ENCODE data around the gene TTC21B. TPM values are rescaled to one million over a fixed set of nuclear protein-coding genes. Genes with fewer than 3 reads are reported as not detected.

Gene TTC21B
- total RNA-seq, 2 donors from 2014 or later = 25.8 to 25.9 TPM

- Histone ChIP-seq H3K4me3 (ENCODE audit: low read length) (no peak overlapping the region), H3K9ac (ENCODE audit: extremely low read depth, low read length, poor library complexity, severe bottlenecking) (no peak overlapping the region), H3K36me3 (ENCODE audit: control insufficient read depth, insufficient read depth, low read length) (peaks cover 48% of the 10 kb centered on the region), H3K9me3 (ENCODE audit: control insufficient read depth, low read length) (no peaks in the 10 kb centered on the region), H3K4me1 (ENCODE audit: control insufficient read depth, insufficient read depth, low read length) (no peaks in the 10 kb centered on the region), H3K27me3 (ENCODE audit: control insufficient read depth, insufficient read depth, low read length, poor library complexity, severe bottlenecking) (no peaks in the 10 kb centered on the region), H3K27ac (ENCODE audit: low read depth, low read length) (no peak overlapping the region)
- Mint-ChIP-seq H3K4me3 (no peak overlapping the region), H3K9me3 (no peaks in the 10 kb centered on the region), H3K27ac (no peak overlapping the region), H3K4me1 (peaks cover 3% of the 10 kb centered on the region), H3K27me3 (ENCODE audit: insufficient read depth) (no peaks in the 10 kb centered on the region), H3K36me3 (ENCODE audit: low read depth) (peaks cover 23% of the 10 kb centered on the region)
- no peak for DNase-seq
- no CpG with 5 or more reads among the region's 1 CpG for whole genome bisulfite sequencing, 2 experiments (ENCODE audit: insufficient coverage in 1 of 2, insufficient read length in 1 of 2)
- no peak for TF ChIP-seq CTCF (conservative IDR thresholded peaks at IDR 0.05)
Measured at GRCh38 chr2:165891345-165891744, 62.2 kb downstream of the TTC21B start.

- no peak overlapping the region for H3K4me3 Mint-ChIP-seq
- peaks cover 3% of the 10 kb centered on the region for H3K4me1 Mint-ChIP-seq
- H3K9ac ChIP-seq (ENCODE audit: extremely low read depth, low read length, poor library complexity, severe bottlenecking) = no peak overlapping the region
- no peaks in the 10 kb centered on the region for H3K9me3 Mint-ChIP-seq
- H3K4me3 ChIP-seq (ENCODE audit: low read length) = no peak overlapping the region
- H3K27ac ChIP-seq (ENCODE audit: low read depth, low read length) = peak overlapping the region; percentile 76
- no peaks in the 10 kb centered on the region for H3K4me1 ChIP-seq (ENCODE audit: control insufficient read depth, insufficient read depth, low read length)
- no peaks in the 10 kb centered on the region for H3K9me3 ChIP-seq (ENCODE audit: control insufficient read depth, low read length)
- peaks cover 25% of the 10 kb centered on the region for H3K36me3 Mint-ChIP-seq (ENCODE audit: low read depth)
- TF ChIP-seq CTCF (conservative IDR thresholded peaks at IDR 0.05) = no peak
- no peak for DNase-seq
- no peaks in the 10 kb centered on the region for H3K27me3 Mint-ChIP-seq (ENCODE audit: insufficient read depth)
- no peak overlapping the region for H3K27ac Mint-ChIP-seq
- peaks cover 47% of the 10 kb centered on the region for H3K36me3 ChIP-seq (ENCODE audit: control insufficient read depth, insufficient read depth, low read length)
- H3K27me3 ChIP-seq (ENCODE audit: control insufficient read depth, insufficient read depth, low read length, poor library complexity, severe bottlenecking) = no peaks in the 10 kb centered on the region
Measured at GRCh38 chr2:165889798-165890197, 63.8 kb downstream of the TTC21B start.

GRCh38 chr2:165889158-165889557 is 64.4 kb downstream of the TTC21B start:
- H3K27me3 Mint-ChIP-seq (ENCODE audit: insufficient read depth) = no peaks in the 10 kb centered on the region
- H3K27me3 ChIP-seq (ENCODE audit: control insufficient read depth, insufficient read depth, low read length, poor library complexity, severe bottlenecking) = no peaks in the 10 kb centered on the region
- H3K4me3 Mint-ChIP-seq = no peak overlapping the region
- H3K36me3 ChIP-seq (ENCODE audit: control insufficient read depth, insufficient read depth, low read length) = peaks cover 47% of the 10 kb centered on the region
- no peak overlapping the region for H3K4me3 ChIP-seq (ENCODE audit: low read length)
- H3K27ac ChIP-seq (ENCODE audit: low read depth, low read length) = peak overlapping the region; percentile 76
- TF ChIP-seq CTCF (conservative IDR thresholded peaks at IDR 0.05) = no peak
- H3K9ac ChIP-seq (ENCODE audit: extremely low read depth, low read length, poor library complexity, severe bottlenecking) = no peak overlapping the region
- WGBS, 2 experiments (ENCODE audit: insufficient coverage in 1 of 2, insufficient read length in 1 of 2) = 76 to 97% methylated on average over 1 of the region's 1 CpG
- peaks cover 25% of the 10 kb centered on the region for H3K36me3 Mint-ChIP-seq (ENCODE audit: low read depth)
- H3K27ac Mint-ChIP-seq = no peak overlapping the region
- H3K9me3 ChIP-seq (ENCODE audit: control insufficient read depth, low read length) = no peaks in the 10 kb centered on the region
- no peaks in the 10 kb centered on the region for H3K4me1 ChIP-seq (ENCODE audit: control insufficient read depth, insufficient read depth, low read length)
- peaks cover 3% of the 10 kb centered on the region for H3K4me1 Mint-ChIP-seq
- H3K9me3 Mint-ChIP-seq = no peaks in the 10 kb centered on the region
- no peak for DNase-seq
